K562 (cell line): ENCODE results near the gene ZBTB38. TPM values are rescaled to one million over a fixed set of nuclear protein-coding genes. Genes with fewer than 3 reads are reported as not detected.

ENCODE experiments used
- CBFA2T3 ChIP-seq: fragments of 450-650 bp; IDR thresholded peaks from 2 replicates; pipeline ENCODE4 v1.6.1; 2017
- CHD1 ChIP-seq: fragments of 200-600 bp; sonication (generic); IDR thresholded peaks from one replicate; pipeline ENCODE4 v1.6.1; 2012; ENCODE audit warnings: mild to moderate bottlenecking, moderate library complexity, low read length, inconsistent platforms
- CHD4 ChIP-seq: fragments of 200-600 bp; sonication (generic); IDR thresholded peaks from 3 replicates; pipeline ENCODE4 v1.6.1; 2012; ENCODE audit warnings: low read depth, mild to moderate bottlenecking, mixed read lengths, low read length, inconsistent platforms; ENCODE audit not compliant: insufficient read depth, insufficient replicate concordance, poor library complexity, severe bottlenecking
- GABPB2 ChIP-seq: fragments of 250-450 bp; sonication (Bioruptor Pico); conservative IDR thresholded peaks from 2 replicates; pipeline ENCODE4 v1.5.1; 2021; ENCODE audit warnings: mild to moderate bottlenecking
- GTF2A2 ChIP-seq: IDR thresholded peaks from 2 replicates; pipeline ENCODE4 v1.6.1; 2016; ENCODE audit warnings: mild to moderate bottlenecking, missing genetic modification characterization, missing compliant biosample characterization
- HDAC2 ChIP-seq: fragments of 450-650 bp; IDR thresholded peaks from 2 replicates; pipeline ENCODE4 v1.6.1; 2016; ENCODE audit warnings: mild to moderate bottlenecking
- MAFF ChIP-seq: IDR thresholded peaks from 2 replicates; pipeline ENCODE4 v1.6.1; 2012; ENCODE audit warnings: low read length, improper control_type of control experiment
- PURB ChIP-seq: sonication (generic); formaldehyde crosslinking; IDR thresholded peaks from 2 replicates; pipeline ENCODE4 v1.9.0; 2021; ENCODE audit warnings: low read depth, mild to moderate bottlenecking, missing genetic modification reagents
- SRSF3 ChIP-seq: fragments of 200-400 bp; formaldehyde crosslinking; IDR thresholded peaks from 2 replicates; pipeline ENCODE4 v1.6.1; 2016; ENCODE audit warnings: mild to moderate bottlenecking, low read length, moderate library complexity; ENCODE audit not compliant: insufficient read depth
- TAF7 ChIP-seq: fragments of 450-650 bp; IDR thresholded peaks from 2 replicates; pipeline ENCODE4 v1.6.1; 2016; ENCODE audit warnings: missing genetic modification characterization, missing compliant biosample characterization
- ZC3H8 ChIP-seq: fragments of 450-650 bp; IDR thresholded peaks from 2 replicates; pipeline ENCODE4 v1.6.1; 2017
- polyA plus RNA-seq, 8 experiments: library from polyadenylated mRNA; depleted of rRNA in 4 of 8; stranded (reverse) in 5 of 8; unstranded in 3 of 8; fragments of >200 nt; fragmentation: Nextera tagmentation in 2 of 8; fragmentation: Illumina TruSeq in 1 of 8; extraction: Ambion mirVana in 2 of 8; extraction: Trizol in 1 of 8; gene quantifications; 2 replicates each; pipeline versions ENCODE4 v1.2.1 to v1.2.3, GENCODE V29; 2011 to 2014; ENCODE audit warnings: inconsistent platforms in 1 of 8, missing spikeins in 1 of 8
- total RNA-seq, 7 experiments: library from RNA; depleted of rRNA in 6 of 7; stranded (reverse); fragments of >200 nt in 6 of 7; fragmentation: Illumina TruSeq in 2 of 7; extraction: Trizol in 2 of 7; gene quantifications; 2 replicates each; pipeline versions ENCODE4 v1.2.1 to v1.2.3, GENCODE V29; 2011 to 2021; ENCODE audit warnings: low replicate concordance in 1 of 7
- TF ChIP-seq, protein P1 (sequence below), 2 experiments: fragments of 450-650 bp; IDR thresholded peaks; 2 replicates each; pipeline ENCODE4 v1.6.1; 2016; ENCODE audit warnings: mild to moderate bottlenecking in 2 of 2, borderline replicate concordance in 1 of 2, low read depth in 1 of 2, moderate library complexity in 1 of 2
- TF ChIP-seq, protein P2 (sequence below), 2 experiments: fragments of 450-650 bp in 1 of 2; sonication (generic) in 1 of 2; formaldehyde crosslinking in 1 of 2; IDR thresholded peaks in 1 of 2; conservative IDR thresholded peaks in 1 of 2; 2 replicates each; pipeline versions ENCODE4 v1.6.1 to v1.8.1; 2016 to 2023; ENCODE audit warnings: mild to moderate bottlenecking in 2 of 2, moderate library complexity in 2 of 2, inconsistent platforms in 1 of 2, missing genetic modification reagents in 1 of 2
- TF ChIP-seq, protein P3 (sequence below): IDR thresholded peaks from 2 replicates; pipeline ENCODE4 v1.6.1; 2011; ENCODE audit warnings: borderline replicate concordance, low read depth, mild to moderate bottlenecking, moderate library complexity, low read length; ENCODE audit not compliant: insufficient read depth, poor library complexity, severe bottlenecking

Gene ZBTB38
- total and polyA plus RNA-seq, 9 of the 15 experiments (the other 6 are each of a cell fraction or from before 2014, with no cell fraction given), result 12.1 to 39.4 (median 22.9) TPM

DNA sequence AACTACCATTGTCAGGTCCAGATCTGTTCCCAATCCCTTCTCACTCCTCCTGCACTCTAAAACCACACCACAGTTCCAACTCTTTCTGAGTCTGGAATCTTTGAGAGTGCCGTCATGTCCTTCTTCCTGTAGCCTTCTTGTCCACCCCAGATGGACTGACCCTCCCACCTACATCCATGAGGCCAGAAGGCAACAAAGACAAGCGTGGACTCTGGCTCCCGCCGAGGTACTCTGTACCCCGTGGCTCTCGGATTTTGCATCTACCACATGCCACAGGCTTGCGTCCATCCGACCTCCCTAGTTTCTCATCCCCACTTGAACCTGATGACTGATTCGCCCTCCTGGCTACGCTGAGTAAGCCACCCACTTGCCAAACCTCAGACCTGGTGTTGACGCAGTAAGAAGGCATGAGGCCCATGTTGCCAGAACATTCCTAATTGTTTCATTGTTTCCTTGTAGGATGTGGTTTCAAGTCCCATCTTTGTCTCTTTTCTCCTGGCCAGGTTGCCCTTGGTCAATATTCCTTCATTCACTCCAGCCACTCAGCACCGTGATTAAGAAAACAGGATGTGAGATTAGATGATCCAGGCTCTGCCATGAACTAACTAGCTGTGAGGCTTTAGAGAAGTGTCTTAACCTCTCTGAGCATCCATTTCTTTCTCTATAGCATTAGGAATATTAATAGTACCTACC, 1.1 kb upstream of the ZBTB38 start (continued):
- TF ChIP-seq, protein P1, sequence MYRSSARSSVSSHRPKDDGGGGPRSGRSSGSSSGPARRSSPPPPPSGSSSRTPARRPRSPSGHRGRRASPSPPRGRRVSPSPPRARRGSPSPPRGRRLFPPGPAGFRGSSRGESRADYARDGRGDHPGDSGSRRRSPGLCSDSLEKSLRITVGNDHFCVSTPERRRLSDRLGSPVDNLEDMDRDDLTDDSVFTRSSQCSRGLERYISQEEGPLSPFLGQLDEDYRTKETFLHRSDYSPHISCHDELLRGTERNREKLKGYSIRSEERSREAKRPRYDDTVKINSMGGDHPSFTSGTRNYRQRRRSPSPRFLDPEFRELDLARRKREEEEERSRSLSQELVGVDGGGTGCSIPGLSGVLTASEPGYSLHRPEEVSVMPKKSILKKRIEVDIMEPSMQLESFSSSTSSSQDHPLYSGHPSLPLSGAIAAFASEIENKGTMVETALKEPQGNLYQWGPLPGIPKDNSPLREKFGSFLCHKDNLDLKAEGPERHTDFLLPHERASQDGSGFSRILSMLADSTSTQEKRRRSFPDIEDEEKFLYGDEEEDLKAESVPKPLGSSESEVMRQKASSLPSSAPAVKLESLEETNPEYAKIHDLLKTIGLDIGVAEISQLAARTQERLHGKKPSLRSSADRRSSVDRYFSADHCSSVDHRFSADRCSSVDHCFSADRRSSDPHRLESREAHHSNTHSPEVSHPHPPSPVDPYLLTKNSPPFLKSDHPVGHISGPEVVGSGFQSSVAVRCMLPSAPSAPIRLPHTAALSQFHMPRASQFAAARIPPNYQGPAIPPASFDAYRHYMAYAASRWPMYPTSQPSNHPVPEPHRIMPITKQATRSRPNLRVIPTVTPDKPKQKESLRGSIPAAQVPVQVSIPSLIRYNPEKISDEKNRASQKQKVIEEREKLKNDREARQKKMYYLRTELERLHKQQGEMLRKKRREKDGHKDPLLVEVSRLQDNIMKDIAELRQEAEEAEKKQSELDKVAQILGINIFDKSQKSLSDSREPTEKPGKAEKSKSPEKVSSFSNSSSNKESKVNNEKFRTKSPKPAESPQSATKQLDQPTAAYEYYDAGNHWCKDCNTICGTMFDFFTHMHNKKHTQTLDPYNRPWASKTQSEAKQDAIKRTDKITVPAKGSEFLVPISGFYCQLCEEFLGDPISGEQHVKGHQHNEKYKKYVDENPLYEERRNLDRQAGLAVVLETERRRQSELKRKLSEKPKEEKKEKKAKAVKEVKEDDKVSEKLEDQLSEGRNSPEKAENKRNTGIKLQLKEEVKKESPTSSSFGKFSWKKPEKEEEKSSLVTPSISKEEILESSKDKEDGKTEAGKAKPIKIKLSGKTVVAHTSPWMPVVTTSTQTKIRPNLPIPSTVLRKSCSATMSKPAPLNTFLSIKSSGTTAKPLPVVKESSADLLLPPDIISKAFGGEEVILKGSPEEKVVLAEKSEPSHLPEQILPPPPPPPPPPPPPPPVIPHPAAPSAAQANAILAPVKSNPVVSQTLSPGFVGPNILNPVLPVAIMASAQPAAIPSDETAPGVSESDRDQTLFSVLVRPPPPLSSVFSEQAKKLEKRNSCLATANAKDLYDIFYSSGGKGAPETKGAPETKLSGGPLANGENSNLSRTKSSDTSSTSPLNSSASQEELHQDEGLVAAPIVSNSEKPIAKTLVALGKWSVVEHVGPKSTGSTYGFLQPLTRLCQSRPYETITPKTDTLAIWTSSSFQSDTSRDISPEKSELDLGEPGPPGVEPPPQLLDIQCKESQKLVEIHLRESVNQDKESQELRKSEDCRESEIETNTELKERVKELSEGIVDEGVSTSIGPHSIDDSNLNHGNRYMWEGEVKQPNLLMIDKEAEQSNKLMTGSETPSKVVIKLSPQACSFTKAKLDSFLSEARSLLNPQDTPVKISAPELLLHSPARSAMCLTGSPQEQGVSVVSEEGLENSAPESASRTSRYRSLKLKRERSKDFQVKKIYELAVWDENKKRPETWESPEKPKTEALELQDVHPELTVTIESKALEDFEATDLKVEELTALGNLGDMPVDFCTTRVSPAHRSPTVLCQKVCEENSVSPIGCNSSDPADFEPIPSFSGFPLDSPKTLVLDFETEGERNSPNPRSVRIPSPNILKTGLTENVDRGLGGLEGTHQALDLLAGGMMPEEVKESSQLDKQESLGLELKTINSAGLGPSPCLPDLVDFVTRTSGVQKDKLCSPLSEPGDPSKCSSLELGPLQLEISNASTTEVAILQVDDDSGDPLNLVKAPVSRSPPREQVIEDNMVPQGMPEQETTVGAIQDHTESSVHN (IDR thresholded peaks at IDR 0.05; ENCODE audit: borderline replicate concordance in 1 of 2, low read depth in 1 of 2), result no peak
- TF ChIP-seq CHD1, result no peak
- no peak for TF ChIP-seq SRSF3
- TF ChIP-seq GABPB2 (CRISPR knock-in tag), result 0 out of 2 replicates have a peak, but pooled peaks have one; percentile 26
- TF ChIP-seq GTF2A2 (tag), result no peak; the same call in 1 of the 2 replicates
- no peak for TF ChIP-seq CBFA2T3
- no peak for TF ChIP-seq PURB (CRISPR knock-in tag)
- TF ChIP-seq HDAC2, result no peak
- peak; percentile 34 for TF ChIP-seq CHD4
- TF ChIP-seq, protein P2, sequence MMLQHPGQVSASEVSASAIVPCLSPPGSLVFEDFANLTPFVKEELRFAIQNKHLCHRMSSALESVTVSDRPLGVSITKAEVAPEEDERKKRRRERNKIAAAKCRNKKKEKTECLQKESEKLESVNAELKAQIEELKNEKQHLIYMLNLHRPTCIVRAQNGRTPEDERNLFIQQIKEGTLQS (IDR thresholded peaks at IDR 0.05), result no peak
- TF ChIP-seq, protein P2 (CRISPR knock-in tag; conservative IDR thresholded peaks at IDR 0.05), result no peak
- TF ChIP-seq, protein P3, sequence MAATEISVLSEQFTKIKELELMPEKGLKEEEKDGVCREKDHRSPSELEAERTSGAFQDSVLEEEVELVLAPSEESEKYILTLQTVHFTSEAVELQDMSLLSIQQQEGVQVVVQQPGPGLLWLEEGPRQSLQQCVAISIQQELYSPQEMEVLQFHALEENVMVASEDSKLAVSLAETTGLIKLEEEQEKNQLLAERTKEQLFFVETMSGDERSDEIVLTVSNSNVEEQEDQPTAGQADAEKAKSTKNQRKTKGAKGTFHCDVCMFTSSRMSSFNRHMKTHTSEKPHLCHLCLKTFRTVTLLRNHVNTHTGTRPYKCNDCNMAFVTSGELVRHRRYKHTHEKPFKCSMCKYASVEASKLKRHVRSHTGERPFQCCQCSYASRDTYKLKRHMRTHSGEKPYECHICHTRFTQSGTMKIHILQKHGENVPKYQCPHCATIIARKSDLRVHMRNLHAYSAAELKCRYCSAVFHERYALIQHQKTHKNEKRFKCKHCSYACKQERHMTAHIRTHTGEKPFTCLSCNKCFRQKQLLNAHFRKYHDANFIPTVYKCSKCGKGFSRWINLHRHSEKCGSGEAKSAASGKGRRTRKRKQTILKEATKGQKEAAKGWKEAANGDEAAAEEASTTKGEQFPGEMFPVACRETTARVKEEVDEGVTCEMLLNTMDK, result no peak
- TF ChIP-seq ZC3H8, result no peak
- 0 out of 2 replicates have a peak, but pooled peaks have one; percentile 37 for TF ChIP-seq TAF7 (tag)
- no peak for TF ChIP-seq MAFF
